ENCODE measurements around the gene ALKBH7. TPM values are rescaled to one million over a fixed set of nuclear protein-coding genes. Genes with fewer than 3 reads are reported as not detected.

Gene ALKBH7
- total and polyA plus RNA-seq, 4 donors, result 29.9 to 99.7 (median 51.2) TPM

- peaks cover 20 to 58% (median 30%) of the 10 kb centered on the region in 4 donors for H3K36me3 ChIP-seq (ENCODE audit: control insufficient read depth in 4 of 4, insufficient read depth in 3 of 4, low read depth in 1 of 4, low read length in 3 of 4)
- no peaks in the 10 kb centered on the region for H3K27me3 ChIP-seq (ENCODE audit: control insufficient read depth in 4 of 4, insufficient read depth in 4 of 4, low read length in 3 of 4)
- H3K9ac ChIP-seq (ENCODE audit: low read depth in 1 of 2, low read length in 2 of 2), result no peak overlapping the region
- DNase-seq (ENCODE audit: low spot score), result no peak
- no peak for TF ChIP-seq GABPA (IDR thresholded peaks at IDR 0.05 in 1 of 2, conservative IDR thresholded peaks at IDR 0.05 in 1 of 2)
- no peak for TF ChIP-seq FOXA2 (IDR thresholded peaks at IDR 0.05)
- no peak for TF ChIP-seq REST (IDR thresholded peaks at IDR 0.05)
- TF ChIP-seq RXRA (IDR thresholded peaks at IDR 0.05), result no peak
- TF ChIP-seq CTCF (IDR thresholded peaks at IDR 0.05; ENCODE audit: low read depth, low read length, missing input control), result no peak
- no peak for TF ChIP-seq ZBTB33 (IDR thresholded peaks at IDR 0.05)
- no peak for TF ChIP-seq MAX (IDR thresholded peaks at IDR 0.05)
- TF ChIP-seq TAF1 (conservative IDR thresholded peaks at IDR 0.05), result no peak
- no peak for TF ChIP-seq SP1 (IDR thresholded peaks at IDR 0.05)
- TF ChIP-seq JUND (IDR thresholded peaks at IDR 0.05), result no peak
- no peak for TF ChIP-seq RAD21 (IDR thresholded peaks at IDR 0.05)
- TF ChIP-seq HNF4G (IDR thresholded peaks at IDR 0.05), result no peak
- TF ChIP-seq HNF4A (conservative IDR thresholded peaks at IDR 0.05), result no peak
- TF ChIP-seq YY1 (IDR thresholded peaks at IDR 0.05), result no peak
- TF ChIP-seq FOXA1 (IDR thresholded peaks at IDR 0.05), result no peak
- TF ChIP-seq EGR1 (IDR thresholded peaks at IDR 0.05; ENCODE audit: low read depth in 2 of 2), result no peak
- TF ChIP-seq NR2F2 (IDR thresholded peaks at IDR 0.05), result no peak
- no peak for TF ChIP-seq ATF3 (IDR thresholded peaks at IDR 0.05)
- H3K27ac ChIP-seq (ENCODE audit: low read depth in 1 of 2, low read length in 2 of 2), result no peak overlapping the region
- H3K4me1 ChIP-seq (ENCODE audit: control insufficient read depth in 4 of 4, insufficient read depth in 4 of 4, low read length in 3 of 4), result peaks cover 4 to 6% (median 5%) of the 10 kb centered on the region in 4 donors
- WGBS, result 97% methylated on average over 19 of the region's 19 CpGs
- no peak overlapping the region for H3K4me3 ChIP-seq (ENCODE audit: low read depth in 1 of 3, low read length in 3 of 3)
- H3K9me3 ChIP-seq (ENCODE audit: control insufficient read depth in 4 of 4, low read length in 3 of 4), result no peaks in the 10 kb centered on the region
Measured at GRCh38 chr19:6387372-6387771, 14.8 kb downstream of the ALKBH7 start.
